ENCODE data around the gene PLEKHM1. TPM values are rescaled to one million over a fixed set of nuclear protein-coding genes. Genes with fewer than 3 reads are reported as not detected.
"Not testable (repeated sequence)": the region's sequence is repeated elsewhere in the genome, so short reads cannot be mapped to it uniquely, and the experiment has no call there.

Gene PLEKHM1
- total RNA-seq, result 10 to 100 TPM; 11.6 to 12.1 TPM
- 10 to 100 TPM; 21.5 to 30.0 TPM for polyA plus RNA-seq (ENCODE audit: insufficient read length in 2 of 2)
- long read RNA-seq, donor 1, result 0 reads
- long read RNA-seq, donor 2, partial matches to known transcripts, result 0 of 1 reads
- long read RNA-seq, donor 2, other reads (novel, unspliced or antisense), result 0 of 1 reads
- long read RNA-seq, donor 3, result 0 reads
- long read RNA-seq, donor 4, full-length matches to known transcripts, result 1 of 1 reads
- long read RNA-seq, donor 4, partial matches to known transcripts, result 0 of 1 reads
- long read RNA-seq, donor 4, other reads (novel, unspliced or antisense), result 0 of 1 reads

- H3K27me3 ChIP-seq (ENCODE audit: control insufficient read depth, insufficient read depth, low read length); H3K36me3 ChIP-seq (ENCODE audit: control insufficient read depth, insufficient read depth, low read length); H3K4me1 ChIP-seq (ENCODE audit: control insufficient read depth, insufficient read depth, low read length); H3K27ac ChIP-seq (ENCODE audit: low read depth, low read length); H3K9me3 ChIP-seq (ENCODE audit: control insufficient read depth, insufficient read depth, low read length): not testable (repeated sequence)
- DNase-seq (ENCODE audit: low read depth in 4 of 6, low spot score in 6 of 6), result peak; percentile 15 to 89 (median 42)
- WGBS (ENCODE audit: insufficient coverage), result under 1% methylated on average over 42 of the region's 59 CpGs
- H3K4me3 ChIP-seq (ENCODE audit: low read depth, low read length), result peak within 1 kb of the TSS; percentile 49
Measured at GRCh38 chr17:45490615-45491433, at the start of gene PLEKHM1. PLEKHM1 (minus strand) TSS chr17:45490721; CDS start chr17:45482484, 8,237 bp downstream.

- H3K27ac ChIP-seq (ENCODE audit: low read depth, low read length); H3K36me3 ChIP-seq (ENCODE audit: control insufficient read depth, insufficient read depth, low read length); H3K9me3 ChIP-seq (ENCODE audit: control insufficient read depth, insufficient read depth, low read length); H3K4me1 ChIP-seq (ENCODE audit: control insufficient read depth, insufficient read depth, low read length); H3K27me3 ChIP-seq (ENCODE audit: control insufficient read depth, insufficient read depth, low read length); H3K4me3 ChIP-seq (ENCODE audit: low read depth, low read length); DNase-seq (ENCODE audit: low read depth in 4 of 6, low spot score in 6 of 6): not testable (repeated sequence)
- WGBS (ENCODE audit: insufficient coverage), result no CpG with 5 or more reads among the region's 7 CpGs
Measured at GRCh38 chr17:45538168-45538567, 47.6 kb upstream of the PLEKHM1 start.

GRCh38 chr17:45506072-45506471 lies 15.6 kb upstream of the PLEKHM1 start:
- no CpG with 5 or more reads among the region's 3 CpGs for WGBS (ENCODE audit: insufficient coverage)
- not testable (repeated sequence) for H3K36me3 ChIP-seq (ENCODE audit: control insufficient read depth, insufficient read depth, low read length); H3K27ac ChIP-seq (ENCODE audit: low read depth, low read length); DNase-seq (ENCODE audit: low read depth in 4 of 6, low spot score in 6 of 6); H3K4me1 ChIP-seq (ENCODE audit: control insufficient read depth, insufficient read depth, low read length); H3K4me3 ChIP-seq (ENCODE audit: low read depth, low read length); H3K27me3 ChIP-seq (ENCODE audit: control insufficient read depth, insufficient read depth, low read length); H3K9me3 ChIP-seq (ENCODE audit: control insufficient read depth, insufficient read depth, low read length)

- H3K27ac ChIP-seq (ENCODE audit: low read depth, low read length); H3K27me3 ChIP-seq (ENCODE audit: control insufficient read depth, insufficient read depth, low read length); H3K9me3 ChIP-seq (ENCODE audit: control insufficient read depth, insufficient read depth, low read length); DNase-seq (ENCODE audit: low read depth in 4 of 6, low spot score in 6 of 6); H3K4me3 ChIP-seq (ENCODE audit: low read depth, low read length); H3K4me1 ChIP-seq (ENCODE audit: control insufficient read depth, insufficient read depth, low read length); H3K36me3 ChIP-seq (ENCODE audit: control insufficient read depth, insufficient read depth, low read length): not testable (repeated sequence)
- 71% methylated on average over 1 of the region's 3 CpGs for WGBS (ENCODE audit: insufficient coverage)
Measured at GRCh38 chr17:45505183-45505582, 14.7 kb upstream of the PLEKHM1 start.

GRCh38 chr17:45501092-45501707 lies 10.7 kb upstream of the PLEKHM1 start:
- H3K27me3 ChIP-seq (ENCODE audit: control insufficient read depth, insufficient read depth, low read length); H3K4me3 ChIP-seq (ENCODE audit: low read depth, low read length); H3K9me3 ChIP-seq (ENCODE audit: control insufficient read depth, insufficient read depth, low read length); H3K36me3 ChIP-seq (ENCODE audit: control insufficient read depth, insufficient read depth, low read length); H3K4me1 ChIP-seq (ENCODE audit: control insufficient read depth, insufficient read depth, low read length); H3K27ac ChIP-seq (ENCODE audit: low read depth, low read length): not testable (repeated sequence)
- 12% methylated on average over 15 of the region's 33 CpGs for WGBS (ENCODE audit: insufficient coverage)
- peak in 2 of 6 donors; percentile 1 to 25 for DNase-seq (ENCODE audit: low read depth in 4 of 6, low spot score in 6 of 6)

GRCh38 chr17:45500478-45500877 lies 10.0 kb upstream of the PLEKHM1 start:
- no CpG with 5 or more reads among the region's 2 CpGs for WGBS (ENCODE audit: insufficient coverage)
- H3K4me1 ChIP-seq (ENCODE audit: control insufficient read depth, insufficient read depth, low read length); H3K4me3 ChIP-seq (ENCODE audit: low read depth, low read length); H3K9me3 ChIP-seq (ENCODE audit: control insufficient read depth, insufficient read depth, low read length); H3K27me3 ChIP-seq (ENCODE audit: control insufficient read depth, insufficient read depth, low read length); DNase-seq (ENCODE audit: low read depth in 4 of 6, low spot score in 6 of 6); H3K27ac ChIP-seq (ENCODE audit: low read depth, low read length); H3K36me3 ChIP-seq (ENCODE audit: control insufficient read depth, insufficient read depth, low read length): not testable (repeated sequence)

GRCh38 chr17:45499208-45499607 lies 8.7 kb upstream of the PLEKHM1 start:
- H3K27ac ChIP-seq (ENCODE audit: low read depth, low read length); H3K36me3 ChIP-seq (ENCODE audit: control insufficient read depth, insufficient read depth, low read length); H3K4me3 ChIP-seq (ENCODE audit: low read depth, low read length); H3K9me3 ChIP-seq (ENCODE audit: control insufficient read depth, insufficient read depth, low read length); H3K4me1 ChIP-seq (ENCODE audit: control insufficient read depth, insufficient read depth, low read length); DNase-seq (ENCODE audit: low read depth in 4 of 6, low spot score in 6 of 6); H3K27me3 ChIP-seq (ENCODE audit: control insufficient read depth, insufficient read depth, low read length): not testable (repeated sequence)
- no CpG with 5 or more reads among the region's 3 CpGs for WGBS (ENCODE audit: insufficient coverage)

GRCh38 chr17:45498377-45498776 lies 7.9 kb upstream of the PLEKHM1 start:
- WGBS (ENCODE audit: insufficient coverage), result no CpG with 5 or more reads among the region's 6 CpGs
- not testable (repeated sequence) for H3K27ac ChIP-seq (ENCODE audit: low read depth, low read length); H3K4me1 ChIP-seq (ENCODE audit: control insufficient read depth, insufficient read depth, low read length); H3K36me3 ChIP-seq (ENCODE audit: control insufficient read depth, insufficient read depth, low read length); H3K4me3 ChIP-seq (ENCODE audit: low read depth, low read length); DNase-seq (ENCODE audit: low read depth in 4 of 6, low spot score in 6 of 6); H3K9me3 ChIP-seq (ENCODE audit: control insufficient read depth, insufficient read depth, low read length); H3K27me3 ChIP-seq (ENCODE audit: control insufficient read depth, insufficient read depth, low read length)

- not testable (repeated sequence) for H3K4me1 ChIP-seq (ENCODE audit: control insufficient read depth, insufficient read depth, low read length); H3K27me3 ChIP-seq (ENCODE audit: control insufficient read depth, insufficient read depth, low read length); H3K9me3 ChIP-seq (ENCODE audit: control insufficient read depth, insufficient read depth, low read length); H3K27ac ChIP-seq (ENCODE audit: low read depth, low read length); H3K4me3 ChIP-seq (ENCODE audit: low read depth, low read length); H3K36me3 ChIP-seq (ENCODE audit: control insufficient read depth, insufficient read depth, low read length); DNase-seq (ENCODE audit: low read depth in 4 of 6, low spot score in 6 of 6)
- 100% methylated on average over 1 of the region's 8 CpGs for WGBS (ENCODE audit: insufficient coverage)
Measured at GRCh38 chr17:45497449-45497848, 6.9 kb upstream of the PLEKHM1 start.
